ENCODE results near the gene S100A8. TPM values are rescaled to one million over a fixed set of nuclear protein-coding genes. Genes with fewer than 3 reads are reported as not detected.

Gene S100A8
- total and polyA plus RNA-seq, 2 donors (not counting 3 experiments of a cell fraction or from before 2014, with no cell fraction given) = not detected

DNA sequence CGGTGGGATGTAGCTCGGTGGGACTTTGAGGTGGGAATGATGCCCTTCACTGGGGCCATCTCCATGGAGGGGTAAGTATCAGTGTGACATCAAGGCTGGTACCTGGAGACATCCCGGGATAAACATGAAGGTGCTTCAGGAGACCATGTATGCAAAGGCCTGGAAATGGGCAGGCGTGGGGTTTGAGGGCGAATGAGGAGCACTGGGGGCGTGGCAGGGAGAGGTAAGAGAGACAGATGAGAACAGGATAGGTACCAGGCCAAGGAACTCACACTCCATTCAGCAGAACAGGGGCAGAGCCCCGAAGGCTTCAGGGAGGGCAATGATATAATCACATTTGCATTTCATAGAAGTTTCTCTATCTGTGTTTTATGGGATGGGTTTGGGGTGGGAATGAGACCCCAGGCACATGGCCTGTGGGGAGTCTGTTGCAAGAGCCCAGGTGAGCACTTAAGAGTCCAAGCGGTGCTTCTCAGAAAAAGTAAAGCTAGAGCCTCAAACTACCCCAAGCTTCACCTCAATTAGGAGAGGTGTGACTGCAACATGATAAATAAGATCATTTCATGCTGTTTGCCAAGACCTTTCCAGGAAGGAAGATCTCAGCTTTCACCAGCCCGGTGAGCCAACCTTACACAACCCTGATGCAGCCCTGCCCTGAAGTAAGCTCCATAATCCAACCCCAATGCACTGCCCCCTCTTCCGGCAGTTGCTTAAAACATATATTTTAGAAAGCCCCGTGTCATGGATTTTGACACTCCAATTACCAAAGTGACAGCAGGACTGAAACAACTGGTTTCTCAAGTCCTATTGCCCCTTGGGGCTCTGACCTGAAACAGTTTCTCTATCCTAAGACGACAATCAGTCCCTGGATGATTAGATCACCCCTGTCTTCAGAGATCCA lies 25.9 kb downstream of the S100A8 start:
- H3K4me2 ChIP-seq (ENCODE audit: insufficient read depth, low read length) = no peak overlapping the region
- no peak for TF ChIP-seq GATA2 (IDR thresholded peaks at IDR 0.05; ENCODE audit: insufficient read depth, insufficient read length, low read depth, low read length)
- TF ChIP-seq MYC (IDR thresholded peaks at IDR 0.05; ENCODE audit: low read depth, low read length) = no peak
- TF ChIP-seq FOS (IDR thresholded peaks at IDR 0.05; ENCODE audit: borderline replicate concordance, insufficient read depth, low read length) = no peak
- no peak for TF ChIP-seq EZH2 (IDR thresholded peaks at IDR 0.05; ENCODE audit: borderline replicate concordance, low read depth, low read length, severe bottlenecking)
- no peak for TF ChIP-seq POLR2A (IDR thresholded peaks at IDR 0.05; ENCODE audit: low read depth, low read length)
- TF ChIP-seq, protein P1, sequence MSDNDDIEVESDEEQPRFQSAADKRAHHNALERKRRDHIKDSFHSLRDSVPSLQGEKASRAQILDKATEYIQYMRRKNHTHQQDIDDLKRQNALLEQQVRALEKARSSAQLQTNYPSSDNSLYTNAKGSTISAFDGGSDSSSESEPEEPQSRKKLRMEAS (IDR thresholded peaks at IDR 0.05; ENCODE audit: insufficient read depth, insufficient read length) = no peak
- BruUV-seq (replicated peaks) = no TSS peak
- no peak for DNase-seq (ENCODE audit: low read depth, low spot score)
- H3K4me3 ChIP-seq (replicated peaks in 1 of 3; ENCODE audit: insufficient read depth in 1 of 3, low read depth in 1 of 3, low read length in 3 of 3) = no peak overlapping the region
- no peaks in the 10 kb centered on the region for H3K27me3 ChIP-seq (ENCODE audit: control insufficient read depth in 2 of 2, insufficient read depth in 2 of 2, low read length in 2 of 2)
- H2AFZ ChIP-seq (ENCODE audit: low read depth, low read length) = no peak overlapping the region
- ChIA-PET CTCF (interaction anchor here (1.5 kb wide), 1 partner anchor 130 kb away, joined by 5 read pairs; no protein-coding TSS in a partner anchor), POLR2A (no interaction called here)
- no peaks in the 10 kb centered on the region for H4K20me1 ChIP-seq (replicated peaks; ENCODE audit: control insufficient read depth, extremely low read depth, insufficient read depth, low read length)
- H3K36me3 ChIP-seq (ENCODE audit: control insufficient read depth in 2 of 2, extremely low read depth in 1 of 2, insufficient read depth in 2 of 2, low read length in 2 of 2) = no peaks in the 10 kb centered on the region
- intact Hi-C loops (cut with micrococcal nuclease) (no loop called here), dilution Hi-C loops (cut with MboI; ENCODE audit: extremely low pct_ligation_motif_present, low sequenced_read_pairs) (no loop called here)
- no peaks in the 10 kb centered on the region for H3K4me1 ChIP-seq (ENCODE audit: control insufficient read depth, extremely low read depth, insufficient read depth, low read length)
- no peak for FAIRE-seq
- H3K9ac ChIP-seq (replicated peaks; ENCODE audit: extremely low read depth, insufficient read depth, low read length) = no peak overlapping the region
- H3K9me3 ChIP-seq (replicated peaks; ENCODE audit: control insufficient read depth, insufficient read depth, low read length) = no peaks in the 10 kb centered on the region
- no peaks in the 10 kb centered on the region for H3K9me1 ChIP-seq (replicated peaks; ENCODE audit: control insufficient read depth, extremely low read depth, insufficient read depth, low read length)
- H3K79me2 ChIP-seq (ENCODE audit: control insufficient read depth, insufficient read depth, low read length) = no peaks in the 10 kb centered on the region
- no peak overlapping the region for H3K27ac ChIP-seq (ENCODE audit: insufficient read depth, low read depth, low read length)

DNA sequence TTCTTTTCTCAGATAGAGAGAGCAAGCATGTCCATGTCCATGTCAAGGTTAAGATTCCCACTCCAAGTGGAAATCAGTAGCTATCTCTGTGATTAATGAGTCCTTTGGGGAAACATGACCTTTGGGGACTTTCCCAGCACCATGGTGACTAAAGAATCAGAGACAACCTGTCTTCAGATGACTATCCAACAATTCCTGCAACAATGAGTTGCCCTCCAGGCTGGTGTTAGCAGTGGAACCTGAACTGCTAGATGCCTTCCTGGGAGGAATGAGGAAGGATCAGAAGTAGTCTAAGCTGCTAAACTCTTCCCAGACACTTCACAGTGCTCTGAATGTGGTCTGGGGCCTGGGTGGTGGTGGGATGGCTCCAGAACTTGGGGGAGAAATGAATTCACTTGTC lies 26.7 kb downstream of the S100A8 start:
- no TSS peak for BruUV-seq (replicated peaks)
- ChIA-PET CTCF (interaction anchor here (1.5 kb wide), 1 partner anchor 131 kb away, joined by 5 read pairs; no protein-coding TSS in a partner anchor), POLR2A (no interaction called here)
- Histone ChIP-seq H3K36me3 (ENCODE audit: control insufficient read depth in 2 of 2, extremely low read depth in 1 of 2, insufficient read depth in 2 of 2, low read length in 2 of 2) (no peaks in the 10 kb centered on the region), H3K27ac (ENCODE audit: insufficient read depth, low read depth, low read length) (no peak overlapping the region), H3K9me3 (replicated peaks; ENCODE audit: control insufficient read depth, insufficient read depth, low read length) (no peaks in the 10 kb centered on the region), H3K9me1 (replicated peaks; ENCODE audit: control insufficient read depth, extremely low read depth, insufficient read depth, low read length) (no peaks in the 10 kb centered on the region), H4K20me1 (replicated peaks; ENCODE audit: control insufficient read depth, extremely low read depth, insufficient read depth, low read length) (no peaks in the 10 kb centered on the region), H3K4me3 (replicated peaks in 1 of 3; ENCODE audit: insufficient read depth in 1 of 3, low read depth in 1 of 3, low read length in 3 of 3) (no peak overlapping the region), H3K27me3 (ENCODE audit: control insufficient read depth in 2 of 2, insufficient read depth in 2 of 2, low read length in 2 of 2) (no peaks in the 10 kb centered on the region), H3K9ac (replicated peaks; ENCODE audit: extremely low read depth, insufficient read depth, low read length) (no peak overlapping the region), H3K4me1 (ENCODE audit: control insufficient read depth, extremely low read depth, insufficient read depth, low read length) (no peaks in the 10 kb centered on the region), H3K79me2 (ENCODE audit: control insufficient read depth, insufficient read depth, low read length) (no peaks in the 10 kb centered on the region), H2AFZ (ENCODE audit: low read depth, low read length) (no peak overlapping the region), H3K4me2 (ENCODE audit: insufficient read depth, low read length) (no peak overlapping the region)
- no peak for DNase-seq (ENCODE audit: low read depth, low spot score)
- intact Hi-C loops (cut with micrococcal nuclease) (no loop called here), dilution Hi-C loops (cut with MboI; ENCODE audit: extremely low pct_ligation_motif_present, low sequenced_read_pairs) (no loop called here)
- no peak for FAIRE-seq
- TF ChIP-seq GATA2 (IDR thresholded peaks at IDR 0.05; ENCODE audit: insufficient read depth, insufficient read length, low read depth, low read length) (no peak), MYC (IDR thresholded peaks at IDR 0.05; ENCODE audit: low read depth, low read length) (no peak), POLR2A (IDR thresholded peaks at IDR 0.05; ENCODE audit: low read depth, low read length) (no peak), FOS (IDR thresholded peaks at IDR 0.05; ENCODE audit: borderline replicate concordance, insufficient read depth, low read length) (no peak), EZH2 (IDR thresholded peaks at IDR 0.05; ENCODE audit: borderline replicate concordance, low read depth, low read length, severe bottlenecking) (no peak), JUN (IDR thresholded peaks at IDR 0.05; ENCODE audit: borderline replicate concordance, insufficient read depth, insufficient read length, low read depth) (no peak), POLR2AphosphoS5 (IDR thresholded peaks at IDR 0.05; ENCODE audit: insufficient read depth, low read depth, low read length) (no peak)
- TF ChIP-seq, protein P1 (IDR thresholded peaks at IDR 0.05; ENCODE audit: insufficient read depth, insufficient read length) = no peak
- TF ChIP-seq, protein P2, sequence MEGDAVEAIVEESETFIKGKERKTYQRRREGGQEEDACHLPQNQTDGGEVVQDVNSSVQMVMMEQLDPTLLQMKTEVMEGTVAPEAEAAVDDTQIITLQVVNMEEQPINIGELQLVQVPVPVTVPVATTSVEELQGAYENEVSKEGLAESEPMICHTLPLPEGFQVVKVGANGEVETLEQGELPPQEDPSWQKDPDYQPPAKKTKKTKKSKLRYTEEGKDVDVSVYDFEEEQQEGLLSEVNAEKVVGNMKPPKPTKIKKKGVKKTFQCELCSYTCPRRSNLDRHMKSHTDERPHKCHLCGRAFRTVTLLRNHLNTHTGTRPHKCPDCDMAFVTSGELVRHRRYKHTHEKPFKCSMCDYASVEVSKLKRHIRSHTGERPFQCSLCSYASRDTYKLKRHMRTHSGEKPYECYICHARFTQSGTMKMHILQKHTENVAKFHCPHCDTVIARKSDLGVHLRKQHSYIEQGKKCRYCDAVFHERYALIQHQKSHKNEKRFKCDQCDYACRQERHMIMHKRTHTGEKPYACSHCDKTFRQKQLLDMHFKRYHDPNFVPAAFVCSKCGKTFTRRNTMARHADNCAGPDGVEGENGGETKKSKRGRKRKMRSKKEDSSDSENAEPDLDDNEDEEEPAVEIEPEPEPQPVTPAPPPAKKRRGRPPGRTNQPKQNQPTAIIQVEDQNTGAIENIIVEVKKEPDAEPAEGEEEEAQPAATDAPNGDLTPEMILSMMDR (IDR thresholded peaks at IDR 0.05; ENCODE audit: extremely low read depth in 1 of 2, insufficient read depth in 1 of 2, low read depth in 1 of 2, low read length in 2 of 2) = no peak

Measured in endothelial cell of umbilical vein (primary cell).